DOHH2 (cell line): ENCODE measurements around the gene A2M.

ENCODE experiments used
- H3F3A ChIP-seq: fragments of 200-600 bp; sonication (generic), shearing (Covaris generic); 2 replicates; pipeline ENCODE4 v1.6.0; 2016; ENCODE audit warnings: antibody characterized with exemption, mild to moderate bottlenecking; ENCODE audit not compliant: control insufficient read depth, insufficient read depth
- H3K27ac ChIP-seq: fragments of 200-600 bp; sonication (generic); 2 replicates; pipeline ENCODE4 v1.5.1; 2014; ENCODE audit warnings: low read depth, mild to moderate bottlenecking, low read length, moderate library complexity
- H3K27me3 ChIP-seq: fragments of 200-600 bp; sonication (generic); 2 replicates; pipeline ENCODE4 v1.6.1; 2014; ENCODE audit warnings: mild to moderate bottlenecking, low read length, mixed read lengths; ENCODE audit not compliant: control insufficient read depth
- H3K36me3 ChIP-seq: fragments of 200-600 bp; sonication (generic); 2 replicates; pipeline ENCODE4 v1.6.1; 2014; ENCODE audit warnings: mild to moderate bottlenecking, low read length, moderate library complexity, mixed read lengths; ENCODE audit not compliant: control insufficient read depth
- H3K4me1 ChIP-seq: fragments of 200-600 bp; sonication (generic); 2 replicates; pipeline ENCODE4 v1.6.1; 2014; ENCODE audit warnings: mild to moderate bottlenecking, low read length, mixed read lengths; ENCODE audit not compliant: control insufficient read depth
- H3K4me2 ChIP-seq: fragments of 200-600 bp; sonication (generic); 2 replicates; pipeline ENCODE4 v1.6.0; 2014; ENCODE audit warnings: mild to moderate bottlenecking, low read length, moderate library complexity
- H3K4me3 ChIP-seq: fragments of 200-600 bp; sonication (generic); 2 replicates; pipeline ENCODE4 v1.5.1; 2014; ENCODE audit warnings: mild to moderate bottlenecking, low read length, mixed read lengths
- H3K79me2 ChIP-seq: fragments of 200-600 bp; sonication (generic); 2 replicates; pipeline ENCODE4 v1.6.1; 2014; ENCODE audit warnings: mild to moderate bottlenecking, low read length, mixed read lengths; ENCODE audit not compliant: control insufficient read depth
- H3K9me2 ChIP-seq: fragments of 200-600 bp; sonication (generic); replicated peaks from 2 replicates; pipeline ENCODE4 v1.6.1; 2014; ENCODE audit warnings: mild to moderate bottlenecking, low read length, mixed read lengths; ENCODE audit not compliant: control insufficient read depth
- H3K9me3 ChIP-seq: fragments of 200-600 bp; sonication (generic); 2 replicates; pipeline ENCODE4 v1.6.1; 2014; ENCODE audit warnings: antibody characterized with exemption, low read length, mixed read lengths; ENCODE audit not compliant: control insufficient read depth, insufficient read depth
- H4K20me1 ChIP-seq: fragments of 200-600 bp; sonication (generic); 2 replicates; pipeline ENCODE4 v1.6.0; 2014; ENCODE audit warnings: low read depth, mild to moderate bottlenecking, antibody characterized with exemption, low read length, moderate library complexity; ENCODE audit not compliant: control insufficient read depth, insufficient read depth
- CTCF ChIP-seq: fragments of 200-600 bp; sonication (generic); IDR thresholded peaks from one replicate; pipeline ENCODE4 v1.5.1; 2014; ENCODE audit warnings: antibody characterized with exemption, mild to moderate bottlenecking, low read depth, low read length; ENCODE audit not compliant: poor library complexity, severe bottlenecking
- EZH2phosphoT487 ChIP-seq: fragments of 200-600 bp; sonication (generic); IDR thresholded peaks from 2 replicates; pipeline ENCODE4 v1.6.1; 2017; ENCODE audit warnings: borderline replicate concordance, mild to moderate bottlenecking, antibody characterized with exemption, low read length, moderate library complexity, mixed read lengths

A2M gene

DNA sequence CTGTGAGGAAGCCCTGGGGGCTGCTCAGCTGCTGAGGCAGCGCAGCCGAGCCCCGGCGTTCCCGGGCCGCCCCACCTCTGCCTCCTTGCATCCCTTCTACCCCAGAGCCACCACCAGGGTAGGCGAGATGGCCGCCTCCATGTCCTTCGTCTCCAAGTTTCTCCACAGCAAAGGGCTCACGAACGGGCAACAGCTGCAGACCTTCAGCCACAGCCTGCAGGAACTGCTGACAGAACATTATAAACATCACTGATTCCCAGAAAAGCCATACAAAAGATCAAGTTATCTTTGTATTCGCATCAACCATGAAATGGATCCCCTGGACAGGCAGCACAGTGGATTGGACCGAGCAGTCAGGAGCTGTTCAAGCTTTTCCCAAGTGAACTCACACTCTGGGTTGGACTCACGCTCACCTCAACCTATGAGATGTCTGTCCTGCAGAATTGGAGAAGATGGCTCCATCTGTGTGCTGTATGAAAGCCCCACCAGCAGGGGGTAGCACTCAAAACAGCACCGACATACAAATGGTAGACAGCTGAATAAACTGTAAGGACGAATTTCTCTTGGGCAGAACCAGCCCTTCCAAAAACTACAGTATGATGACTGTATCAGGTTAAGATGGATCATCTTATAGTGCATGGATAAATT, 19.4 kb upstream of the A2M start:
- H3K27ac ChIP-seq, result no peak overlapping the region

GRCh38 chr12:9133216-9133916, 17.6 kb upstream of the A2M start:
- Histone ChIP-seq H3K4me1 (no peaks in the 10 kb centered on the region), H3F3A (no peaks in the 10 kb centered on the region), H3K4me2 (no peak overlapping the region), H3K27me3 (0 out of 2 replicates have a peak, but pooled peaks cover 3% of the 10 kb centered on the region), H3K27ac (no peak overlapping the region), H3K9me2 (no peaks in the 10 kb centered on the region), H3K79me2 (no peaks in the 10 kb centered on the region), H3K36me3 (no peaks in the 10 kb centered on the region), H3K9me3 (no peaks in the 10 kb centered on the region), H3K4me3 (no peak overlapping the region), H4K20me1 (no peaks in the 10 kb centered on the region)
- no peak for TF ChIP-seq EZH2phosphoT487
- TF ChIP-seq CTCF, result no peak

More for the DNA sequence above, 19.4 kb upstream of the A2M start:
- no peaks in the 10 kb centered on the region for H3K36me3 ChIP-seq
- H3K79me2 ChIP-seq, result no peaks in the 10 kb centered on the region
- H3F3A ChIP-seq, result no peaks in the 10 kb centered on the region
- no peaks in the 10 kb centered on the region for H4K20me1 ChIP-seq
- H3K4me2 ChIP-seq, result no peak overlapping the region
- H3K27me3 ChIP-seq, result 0 out of 2 replicates have a peak, but pooled peaks cover 6% of the 10 kb centered on the region
- TF ChIP-seq CTCF (peak; percentile 74), EZH2phosphoT487 (no peak)
- no peaks in the 10 kb centered on the region for H3K4me1 ChIP-seq
- no peaks in the 10 kb centered on the region for H3K9me3 ChIP-seq
- no peak overlapping the region for H3K4me3 ChIP-seq
- H3K9me2 ChIP-seq, result no peaks in the 10 kb centered on the region

GRCh38 chr12:9132008-9132535, 16.4 kb upstream of the A2M start:
- no peaks in the 10 kb centered on the region for H3K9me2 ChIP-seq

More at GRCh38 chr12:9132008-9132535, 16.4 kb upstream of the A2M start:
- H3K79me2 ChIP-seq, result no peaks in the 10 kb centered on the region
- TF ChIP-seq EZH2phosphoT487 (no peak), CTCF (no peak)
- 0 out of 2 replicates have a peak, but pooled peaks cover 3% of the 10 kb centered on the region for H3K27me3 ChIP-seq
- H3K4me3 ChIP-seq, result no peak overlapping the region
- no peaks in the 10 kb centered on the region for H3K36me3 ChIP-seq
- H3K27ac ChIP-seq, result no peak overlapping the region
- H3F3A ChIP-seq, result no peaks in the 10 kb centered on the region
- H3K9me3 ChIP-seq, result no peaks in the 10 kb centered on the region
- H3K4me2 ChIP-seq, result no peak overlapping the region
- H4K20me1 ChIP-seq, result no peaks in the 10 kb centered on the region
- H3K4me1 ChIP-seq, result no peaks in the 10 kb centered on the region
